Keratinocyte (primary cell): ENCODE measurements around the gene DIP2C. TPM values are rescaled to one million over a fixed set of nuclear protein-coding genes. Genes with fewer than 3 reads are reported as not detected.

Experiments used
- DNase-seq: peaks from one replicate; pipeline ENCODE4 v3.0.0-alpha.2; 2011; ENCODE audit warnings: low read depth, missing footprints, low spot score
- FAIRE-seq: peaks from 2 replicates; lab custom pipeline; 2011; peaks lifted over from hg19 to GRCh38; lab: Jason Lieb, UNC
- H2AFZ ChIP-seq: 2 replicates; pipeline ENCODE4 v1.6.0; 2012; ENCODE audit warnings: low read length, control low read depth, inconsistent platforms; ENCODE audit not compliant: control insufficient read depth
- H3K27ac ChIP-seq: 2 replicates; pipeline ENCODE4 v1.5.1; 2011; ENCODE audit warnings: low read length; ENCODE audit not compliant: control insufficient read depth, insufficient read depth
- H3K27me3 ChIP-seq: 3 replicates; pipeline ENCODE4 v1.6.0; 2011; ENCODE audit warnings: low read length; ENCODE audit not compliant: control insufficient read depth, insufficient read depth; ENCODE audit errors: extremely low read depth
- H3K36me3 ChIP-seq, 2 experiments: 2 replicates in 1 of 2; 3 replicates in 1 of 2; pipeline ENCODE4 v1.5.1; 2011; ENCODE audit warnings: low read length in 2 of 2, mild to moderate bottlenecking in 1 of 2; ENCODE audit not compliant: control insufficient read depth in 2 of 2, insufficient read depth in 2 of 2; ENCODE audit errors: extremely low read depth in 1 of 2
- H3K4me1 ChIP-seq: 3 replicates; pipeline ENCODE4 v1.5.1; 2011; ENCODE audit warnings: low read length; ENCODE audit not compliant: control insufficient read depth, insufficient read depth; ENCODE audit errors: extremely low read depth
- H3K4me2 ChIP-seq: 3 replicates; pipeline ENCODE4 v1.6.0; 2011; ENCODE audit warnings: low read depth, low read length; ENCODE audit not compliant: control insufficient read depth, insufficient read depth; ENCODE audit errors: extremely low read depth
- H3K4me3 ChIP-seq, 3 experiments: fragments of 200-600 bp in 1 of 3; sonication (generic) in 1 of 3; 2 replicates in 2 of 3; 3 replicates in 1 of 3; pipeline ENCODE4 v1.5.1; 2011 to 2016; ENCODE audit warnings: low read length in 3 of 3, mild to moderate bottlenecking in 3 of 3, control low read depth in 2 of 3, inconsistent platforms in 1 of 3, low read depth in 1 of 3, mixed read lengths in 1 of 3, mixed run types in 1 of 3, moderate library complexity in 1 of 3; ENCODE audit not compliant: control insufficient read depth in 2 of 3, insufficient read depth in 2 of 3; ENCODE audit errors: extremely low read depth in 1 of 3
- H3K79me2 ChIP-seq: 2 replicates; pipeline ENCODE4 v1.6.0; 2012; ENCODE audit warnings: low read length; ENCODE audit not compliant: control insufficient read depth, insufficient read depth
- H3K9ac ChIP-seq: 3 replicates; pipeline ENCODE4 v1.6.0; 2011; ENCODE audit warnings: low read length; ENCODE audit not compliant: control insufficient read depth, insufficient read depth; ENCODE audit errors: extremely low read depth
- H3K9me1 ChIP-seq: 3 replicates; pipeline ENCODE4 v1.6.0; 2011; ENCODE audit warnings: low read length; ENCODE audit not compliant: control insufficient read depth, insufficient read depth; ENCODE audit errors: extremely low read depth
- H3K9me3 ChIP-seq: 2 replicates; pipeline ENCODE4 v1.5.1; 2012; ENCODE audit warnings: low read depth, low read length; ENCODE audit not compliant: control insufficient read depth
- H4K20me1 ChIP-seq: 3 replicates; pipeline ENCODE4 v1.6.0; 2011; ENCODE audit warnings: low read length; ENCODE audit not compliant: control insufficient read depth, insufficient read depth; ENCODE audit errors: extremely low read depth
- CTCF ChIP-seq, 3 experiments: IDR thresholded peaks in 1 of 3; conservative IDR thresholded peaks in 1 of 3; optimal IDR thresholded peaks in 1 of 3; 2 replicates in 2 of 3; 3 replicates in 1 of 3; pipeline versions ENCODE3 to v1.5.1; 2011; ENCODE audit warnings: low read length in 3 of 3, mild to moderate bottlenecking in 3 of 3, moderate library complexity in 2 of 3, control low read depth in 1 of 3, inconsistent platforms in 1 of 3; ENCODE audit not compliant: insufficient read depth in 2 of 3; ENCODE audit errors: extremely low read depth in 1 of 3
- EZH2 ChIP-seq: IDR thresholded peaks from one replicate; pipeline ENCODE4 v1.6.1; 2012; ENCODE audit warnings: inconsistent platforms, mild to moderate bottlenecking, low read length, moderate library complexity
- dilution Hi-C: fragments of 300-500 bp; cut with MboI; formaldehyde crosslinking; loops from one replicate; pipeline ENCODE4 v1.7.0; 2020; ENCODE audit warnings: low sequenced_read_pairs; ENCODE audit not compliant: extremely low pct_ligation_motif_present
- polyA plus RNA-seq, 5 experiments: library from polyadenylated mRNA; depleted of rRNA in 3 of 5; stranded (reverse) in 3 of 5; stranded (forward) in 1 of 5; unstranded in 1 of 5; fragments of >200 nt; gene quantifications; 1 replicate in 1 of 5; 2 replicates in 3 of 5; 3 replicates in 1 of 5; pipeline versions ENCODE4 v1.2.1 to v1.2.3, GENCODE V29; 2011 to 2012; ENCODE audit warnings: missing spikeins in 2 of 5, low read depth in 1 of 5, low replicate concordance in 1 of 5

The DIP2C gene
- polyA plus RNA-seq, 1 donor (not counting 4 experiments of a cell fraction or from before 2014, with no cell fraction given) = 1.3 TPM

DNA sequence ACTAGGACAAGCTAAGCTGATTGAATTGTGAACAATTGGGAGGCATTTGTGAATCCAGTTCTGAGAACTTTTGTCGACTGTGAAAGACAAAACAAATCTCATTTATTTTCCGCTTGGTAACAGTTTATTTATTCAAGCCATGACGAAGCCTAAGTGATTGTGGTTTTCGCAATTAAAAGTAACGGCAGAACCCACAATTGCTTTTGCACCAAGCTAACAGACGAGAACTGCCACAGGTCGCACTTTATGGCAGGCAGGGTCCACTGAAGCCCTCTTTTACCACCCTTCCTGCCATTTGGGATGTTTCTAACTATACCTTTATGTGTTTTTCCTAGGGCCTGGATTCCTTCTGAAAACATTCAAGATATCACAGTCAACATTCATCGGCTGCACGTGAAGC, 443.0 kb downstream of the DIP2C start:
- Histone ChIP-seq H3K27me3 (no peaks in the 10 kb centered on the region), H3K9me1 (no peaks in the 10 kb centered on the region), H2AFZ (no peak overlapping the region), H3K9me3 (no peaks in the 10 kb centered on the region), H3K4me1 (no peaks in the 10 kb centered on the region), H4K20me1 (no peaks in the 10 kb centered on the region), H3K36me3 (peaks cover 5 to 10% of the 10 kb centered on the region in 2 experiments), H3K9ac (no peak overlapping the region), H3K27ac (no peak overlapping the region), H3K4me2 (no peak overlapping the region), H3K79me2 (no peaks in the 10 kb centered on the region), H3K4me3 (no peak overlapping the region)
- dilution Hi-C loops = no loop called here
- FAIRE-seq (no peak), DNase-seq (no peak)
- TF ChIP-seq CTCF (optimal IDR thresholded peaks at IDR 0.05 in 1 of 3, IDR thresholded peaks at IDR 0.05 in 1 of 3, conservative IDR thresholded peaks at IDR 0.05 in 1 of 3; ENCODE audit: extremely low read depth in 1 of 3, insufficient read depth in 2 of 3, low read length in 3 of 3) = no peak
- TF ChIP-seq EZH2 = no peak

DNA sequence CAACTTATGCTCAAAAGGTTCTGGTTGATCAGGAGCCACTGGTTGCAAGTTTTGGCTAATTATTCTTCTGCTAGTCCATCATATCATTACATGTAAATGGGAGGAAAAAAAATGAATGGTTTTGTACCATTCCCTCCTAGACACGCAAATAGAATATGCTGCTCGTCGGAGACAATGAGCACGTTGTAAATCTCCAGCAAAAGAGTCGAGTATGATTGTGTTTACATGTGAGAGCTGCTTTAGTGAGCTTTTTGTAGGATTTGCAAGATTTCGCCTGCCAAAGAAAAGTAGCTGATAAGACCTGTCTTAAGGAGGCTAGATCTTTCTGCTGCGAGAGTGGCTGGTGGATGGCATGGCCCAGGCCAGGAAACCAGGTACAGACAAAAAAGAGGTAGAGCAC, 445.2 kb downstream of the DIP2C start:
- Histone ChIP-seq H2AFZ (no peak overlapping the region), H4K20me1 (no peaks in the 10 kb centered on the region), H3K9me1 (no peaks in the 10 kb centered on the region), H3K4me3 (no peak overlapping the region), H3K27ac (no peak overlapping the region), H3K79me2 (no peaks in the 10 kb centered on the region), H3K9me3 (no peaks in the 10 kb centered on the region), H3K4me2 (no peak overlapping the region), H3K4me1 (no peaks in the 10 kb centered on the region), H3K9ac (no peak overlapping the region), H3K27me3 (no peaks in the 10 kb centered on the region), H3K36me3 (peaks cover 2 to 5% of the 10 kb centered on the region in 2 experiments)
- DNase-seq (no peak), FAIRE-seq (no peak)
- TF ChIP-seq CTCF (optimal IDR thresholded peaks at IDR 0.05 in 1 of 3, IDR thresholded peaks at IDR 0.05 in 1 of 3, conservative IDR thresholded peaks at IDR 0.05 in 1 of 3; ENCODE audit: extremely low read depth in 1 of 3, insufficient read depth in 2 of 3, low read length in 3 of 3) = no peak
- no peak for TF ChIP-seq EZH2
- dilution Hi-C loops = no loop called here
